Keratinocyte (primary cell): ENCODE data around the gene DNAH8. TPM values are rescaled to one million over a fixed set of nuclear protein-coding genes. Genes with fewer than 3 reads are reported as not detected.

Experiments used
- DNase-seq: peaks from one replicate; pipeline ENCODE4 v3.0.0-alpha.2; 2011; ENCODE audit warnings: low read depth, missing footprints, low spot score
- FAIRE-seq: peaks from 2 replicates; lab custom pipeline; 2011; peaks lifted over from hg19 to GRCh38; lab: Jason Lieb, UNC
- H2AFZ ChIP-seq: 2 replicates; pipeline ENCODE4 v1.6.0; 2012; ENCODE audit warnings: low read length, control low read depth, inconsistent platforms; ENCODE audit not compliant: control insufficient read depth
- H3K27ac ChIP-seq: 2 replicates; pipeline ENCODE4 v1.5.1; 2011; ENCODE audit warnings: low read length; ENCODE audit not compliant: control insufficient read depth, insufficient read depth
- H3K27me3 ChIP-seq: 3 replicates; pipeline ENCODE4 v1.6.0; 2011; ENCODE audit warnings: low read length; ENCODE audit not compliant: control insufficient read depth, insufficient read depth; ENCODE audit errors: extremely low read depth
- H3K36me3 ChIP-seq, 2 experiments: 2 replicates in 1 of 2; 3 replicates in 1 of 2; pipeline ENCODE4 v1.5.1; 2011; ENCODE audit warnings: low read length in 2 of 2, mild to moderate bottlenecking in 1 of 2; ENCODE audit not compliant: control insufficient read depth in 2 of 2, insufficient read depth in 2 of 2; ENCODE audit errors: extremely low read depth in 1 of 2
- H3K4me1 ChIP-seq: 3 replicates; pipeline ENCODE4 v1.5.1; 2011; ENCODE audit warnings: low read length; ENCODE audit not compliant: control insufficient read depth, insufficient read depth; ENCODE audit errors: extremely low read depth
- H3K4me2 ChIP-seq: 3 replicates; pipeline ENCODE4 v1.6.0; 2011; ENCODE audit warnings: low read depth, low read length; ENCODE audit not compliant: control insufficient read depth, insufficient read depth; ENCODE audit errors: extremely low read depth
- H3K4me3 ChIP-seq, 3 experiments: fragments of 200-600 bp in 1 of 3; sonication (generic) in 1 of 3; 2 replicates in 2 of 3; 3 replicates in 1 of 3; pipeline ENCODE4 v1.5.1; 2011 to 2016; ENCODE audit warnings: low read length in 3 of 3, mild to moderate bottlenecking in 3 of 3, control low read depth in 2 of 3, inconsistent platforms in 1 of 3, low read depth in 1 of 3, mixed read lengths in 1 of 3, mixed run types in 1 of 3, moderate library complexity in 1 of 3; ENCODE audit not compliant: control insufficient read depth in 2 of 3, insufficient read depth in 2 of 3; ENCODE audit errors: extremely low read depth in 1 of 3
- H3K79me2 ChIP-seq: 2 replicates; pipeline ENCODE4 v1.6.0; 2012; ENCODE audit warnings: low read length; ENCODE audit not compliant: control insufficient read depth, insufficient read depth
- H3K9ac ChIP-seq: 3 replicates; pipeline ENCODE4 v1.6.0; 2011; ENCODE audit warnings: low read length; ENCODE audit not compliant: control insufficient read depth, insufficient read depth; ENCODE audit errors: extremely low read depth
- H3K9me1 ChIP-seq: 3 replicates; pipeline ENCODE4 v1.6.0; 2011; ENCODE audit warnings: low read length; ENCODE audit not compliant: control insufficient read depth, insufficient read depth; ENCODE audit errors: extremely low read depth
- H3K9me3 ChIP-seq: 2 replicates; pipeline ENCODE4 v1.5.1; 2012; ENCODE audit warnings: low read depth, low read length; ENCODE audit not compliant: control insufficient read depth
- H4K20me1 ChIP-seq: 3 replicates; pipeline ENCODE4 v1.6.0; 2011; ENCODE audit warnings: low read length; ENCODE audit not compliant: control insufficient read depth, insufficient read depth; ENCODE audit errors: extremely low read depth
- EZH2 ChIP-seq: IDR thresholded peaks from one replicate; pipeline ENCODE4 v1.6.1; 2012; ENCODE audit warnings: inconsistent platforms, mild to moderate bottlenecking, low read length, moderate library complexity
- dilution Hi-C: fragments of 300-500 bp; cut with MboI; formaldehyde crosslinking; loops from one replicate; pipeline ENCODE4 v1.7.0; 2020; ENCODE audit warnings: low sequenced_read_pairs; ENCODE audit not compliant: extremely low pct_ligation_motif_present
- polyA plus RNA-seq, 5 experiments: library from polyadenylated mRNA; depleted of rRNA in 3 of 5; stranded (reverse) in 3 of 5; stranded (forward) in 1 of 5; unstranded in 1 of 5; fragments of >200 nt; gene quantifications; 1 replicate in 1 of 5; 2 replicates in 3 of 5; 3 replicates in 1 of 5; pipeline versions ENCODE4 v1.2.1 to v1.2.3, GENCODE V29; 2011 to 2012; ENCODE audit warnings: missing spikeins in 2 of 5, low read depth in 1 of 5, low replicate concordance in 1 of 5
- TF ChIP-seq, protein P1 (sequence below), 3 experiments: IDR thresholded peaks in 1 of 3; conservative IDR thresholded peaks in 1 of 3; optimal IDR thresholded peaks in 1 of 3; 2 replicates in 2 of 3; 3 replicates in 1 of 3; pipeline versions ENCODE3 to v1.5.1; 2011; ENCODE audit warnings: low read length in 3 of 3, mild to moderate bottlenecking in 3 of 3, moderate library complexity in 2 of 3, control low read depth in 1 of 3, inconsistent platforms in 1 of 3; ENCODE audit not compliant: insufficient read depth in 2 of 3; ENCODE audit errors: extremely low read depth in 1 of 3

DNAH8 gene
- polyA plus RNA-seq, 1 donor (not counting 4 experiments of a cell fraction or from before 2014, with no cell fraction given), result 0.01 TPM

DNA sequence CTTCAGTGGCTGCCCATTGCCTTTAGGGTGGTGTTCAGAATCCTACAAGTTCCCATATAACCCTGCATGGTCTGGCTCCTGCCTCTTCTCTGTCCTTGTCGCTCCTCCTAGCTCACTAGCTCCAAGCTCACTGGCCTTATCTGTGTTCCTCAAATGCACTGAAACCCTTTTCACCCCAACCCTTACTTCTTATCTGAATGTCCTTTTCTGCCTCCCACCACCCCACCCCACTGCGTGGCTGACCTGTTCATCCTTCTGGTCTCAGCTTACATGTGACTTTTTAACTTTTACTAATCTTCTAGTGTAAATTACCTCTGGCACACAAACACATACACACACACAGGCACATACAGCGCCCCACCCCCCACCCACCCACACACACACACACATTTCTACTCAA lies 292.5 kb downstream of the DNAH8 start:
- peaks cover 9% of the 10 kb centered on the region for H3K27me3 ChIP-seq
- no peak overlapping the region for H2AFZ ChIP-seq
- DNase-seq (no peak), FAIRE-seq (no peak)
- H3K4me3 ChIP-seq, result no peak overlapping the region
- no peak for TF ChIP-seq EZH2
- TF ChIP-seq, protein P1, sequence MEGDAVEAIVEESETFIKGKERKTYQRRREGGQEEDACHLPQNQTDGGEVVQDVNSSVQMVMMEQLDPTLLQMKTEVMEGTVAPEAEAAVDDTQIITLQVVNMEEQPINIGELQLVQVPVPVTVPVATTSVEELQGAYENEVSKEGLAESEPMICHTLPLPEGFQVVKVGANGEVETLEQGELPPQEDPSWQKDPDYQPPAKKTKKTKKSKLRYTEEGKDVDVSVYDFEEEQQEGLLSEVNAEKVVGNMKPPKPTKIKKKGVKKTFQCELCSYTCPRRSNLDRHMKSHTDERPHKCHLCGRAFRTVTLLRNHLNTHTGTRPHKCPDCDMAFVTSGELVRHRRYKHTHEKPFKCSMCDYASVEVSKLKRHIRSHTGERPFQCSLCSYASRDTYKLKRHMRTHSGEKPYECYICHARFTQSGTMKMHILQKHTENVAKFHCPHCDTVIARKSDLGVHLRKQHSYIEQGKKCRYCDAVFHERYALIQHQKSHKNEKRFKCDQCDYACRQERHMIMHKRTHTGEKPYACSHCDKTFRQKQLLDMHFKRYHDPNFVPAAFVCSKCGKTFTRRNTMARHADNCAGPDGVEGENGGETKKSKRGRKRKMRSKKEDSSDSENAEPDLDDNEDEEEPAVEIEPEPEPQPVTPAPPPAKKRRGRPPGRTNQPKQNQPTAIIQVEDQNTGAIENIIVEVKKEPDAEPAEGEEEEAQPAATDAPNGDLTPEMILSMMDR (optimal IDR thresholded peaks at IDR 0.05 in 1 of 3, IDR thresholded peaks at IDR 0.05 in 1 of 3, conservative IDR thresholded peaks at IDR 0.05 in 1 of 3; ENCODE audit: extremely low read depth in 1 of 3, insufficient read depth in 2 of 3, low read length in 3 of 3), result no peak
- no peaks in the 10 kb centered on the region for H4K20me1 ChIP-seq
- no peak overlapping the region for H3K9ac ChIP-seq
- H3K9me1 ChIP-seq, result no peaks in the 10 kb centered on the region
- H3K9me3 ChIP-seq, result no peaks in the 10 kb centered on the region
- H3K4me2 ChIP-seq, result no peak overlapping the region
- H3K36me3 ChIP-seq, result no peaks in the 10 kb centered on the region
- H3K79me2 ChIP-seq, result no peaks in the 10 kb centered on the region
- H3K27ac ChIP-seq, result no peak overlapping the region
- no peaks in the 10 kb centered on the region for H3K4me1 ChIP-seq
- dilution Hi-C loops, result no loop called here

DNA sequence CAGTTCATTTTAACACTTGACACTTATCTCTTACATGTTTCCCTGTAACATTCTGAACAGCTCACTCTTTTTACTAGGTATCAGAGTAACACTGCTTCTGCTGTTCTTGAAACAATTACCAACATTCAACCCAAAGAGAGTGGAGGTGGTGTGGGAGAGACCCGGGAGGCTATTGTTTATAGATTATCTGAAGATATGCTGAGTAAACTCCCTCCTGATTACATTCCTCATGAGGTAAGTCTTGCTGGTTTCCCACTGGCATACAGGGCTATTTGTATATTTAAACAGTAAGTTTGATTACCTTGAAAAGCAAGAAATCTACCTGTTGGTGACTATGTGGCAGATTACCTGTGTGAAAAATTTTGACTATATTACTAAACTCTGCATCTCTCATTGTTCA lies 293.6 kb downstream of the DNAH8 start:
- no peaks in the 10 kb centered on the region for H3K4me1 ChIP-seq
- H3K79me2 ChIP-seq, result no peaks in the 10 kb centered on the region
- H3K9ac ChIP-seq, result no peak overlapping the region
- H3K27me3 ChIP-seq, result peaks cover 4% of the 10 kb centered on the region
- H3K36me3 ChIP-seq, result no peaks in the 10 kb centered on the region
- H3K27ac ChIP-seq, result no peak overlapping the region
- FAIRE-seq, result no peak
- no peaks in the 10 kb centered on the region for H3K9me3 ChIP-seq
- no peaks in the 10 kb centered on the region for H4K20me1 ChIP-seq
- H3K4me2 ChIP-seq, result no peak overlapping the region
- H3K4me3 ChIP-seq, result no peak overlapping the region
- no peaks in the 10 kb centered on the region for H3K9me1 ChIP-seq
- TF ChIP-seq, protein P1 (optimal IDR thresholded peaks at IDR 0.05 in 1 of 3, IDR thresholded peaks at IDR 0.05 in 1 of 3, conservative IDR thresholded peaks at IDR 0.05 in 1 of 3; ENCODE audit: extremely low read depth in 1 of 3, insufficient read depth in 2 of 3, low read length in 3 of 3), result no peak
- no peak for TF ChIP-seq EZH2
- DNase-seq, result no peak
- dilution Hi-C loops, result no loop called here
- H2AFZ ChIP-seq, result no peak overlapping the region
